HepG2 (cell line): ENCODE data around the gene PASK. TPM values are rescaled to one million over a fixed set of nuclear protein-coding genes. Genes with fewer than 3 reads are reported as not detected.

Experiments used
- ARNT ChIP-seq: fragments of 450-650 bp; IDR thresholded peaks from 2 replicates; pipeline ENCODE4 v1.6.1; 2017
- CBX2 ChIP-seq, 2 experiments: fragments of 200-600 bp in 1 of 2; sonication (generic); formaldehyde crosslinking in 1 of 2; IDR thresholded peaks; 2 replicates each; pipeline versions ENCODE4 v1.7.0 to v1.8.1; 2018 to 2022; ENCODE audit warnings: low read depth in 2 of 2, low read length in 1 of 2, mild to moderate bottlenecking in 1 of 2, missing genetic modification reagents in 1 of 2
- CERS6 ChIP-seq: sonication (generic); formaldehyde crosslinking; IDR thresholded peaks from 2 replicates; pipeline ENCODE4 v1.5.0; 2020; ENCODE audit warnings: missing genetic modification reagents
- FUBP1 ChIP-seq: sonication (generic); formaldehyde crosslinking; IDR thresholded peaks from 2 replicates; pipeline ENCODE4 v1.5.1; 2020; ENCODE audit warnings: missing genetic modification reagents, mild to moderate bottlenecking, borderline replicate concordance
- HMG20A ChIP-seq: IDR thresholded peaks from 2 replicates; pipeline ENCODE4 v1.6.1; 2016; ENCODE audit warnings: borderline replicate concordance
- HOXD1 ChIP-seq: sonication (generic); formaldehyde crosslinking; IDR thresholded peaks from 2 replicates; pipeline ENCODE4 v1.5.0; 2020; ENCODE audit warnings: missing genetic modification reagents
- KLF12 ChIP-seq: sonication (generic); formaldehyde crosslinking; IDR thresholded peaks from 2 replicates; pipeline ENCODE4 v1.4.0; 2020; ENCODE audit warnings: missing genetic modification reagents, borderline replicate concordance
- NFIC ChIP-seq: IDR thresholded peaks from 2 replicates; pipeline ENCODE4 v1.6.1; 2012; ENCODE audit warnings: mild to moderate bottlenecking, low read length, inconsistent platforms
- REST ChIP-seq, 2 experiments: IDR thresholded peaks; 2 replicates each; pipeline ENCODE4 v1.6.1; 2011 to 2012; ENCODE audit warnings: low read length in 2 of 2, borderline replicate concordance in 1 of 2, low read depth in 1 of 2, mild to moderate bottlenecking in 1 of 2, moderate library complexity in 1 of 2
- SMAD3 ChIP-seq: sonication (generic); formaldehyde crosslinking; IDR thresholded peaks from 2 replicates; pipeline ENCODE4 v1.4.0; 2020; ENCODE audit warnings: missing genetic modification reagents
- SRSF9 ChIP-seq: fragments of 200-400 bp; formaldehyde crosslinking; IDR thresholded peaks from 2 replicates; pipeline ENCODE4 v1.6.1; 2018; ENCODE audit warnings: borderline replicate concordance, mild to moderate bottlenecking, low read depth, low read length; ENCODE audit not compliant: insufficient read depth, poor library complexity, severe bottlenecking
- STAT5B ChIP-seq: sonication (generic); formaldehyde crosslinking; IDR thresholded peaks from 2 replicates; pipeline ENCODE4 v1.4.0; 2020; ENCODE audit warnings: missing genetic modification reagents
- TCF7 ChIP-seq: sonication (generic); IDR thresholded peaks from 2 replicates; pipeline ENCODE4 v1.6.1; 2016; ENCODE audit warnings: antibody characterized with exemption, low read depth
- TEAD2 ChIP-seq: sonication (generic); formaldehyde crosslinking; IDR thresholded peaks from 2 replicates; pipeline ENCODE4 v1.9.0; 2021; ENCODE audit warnings: missing genetic modification reagents
- ZFP37 ChIP-seq: sonication (generic); formaldehyde crosslinking; IDR thresholded peaks from 2 replicates; pipeline ENCODE4 v1.4.0; 2020; ENCODE audit warnings: missing genetic modification reagents, borderline replicate concordance
- ZMYM2 ChIP-seq: sonication (generic); formaldehyde crosslinking; IDR thresholded peaks from 2 replicates; pipeline ENCODE4 v1.8.0; 2022; ENCODE audit warnings: mild to moderate bottlenecking, missing genetic modification reagents
- ZNF337 ChIP-seq: sonication (generic); formaldehyde crosslinking; IDR thresholded peaks from 2 replicates; pipeline ENCODE4 v1.5.1; 2020; ENCODE audit warnings: missing genetic modification reagents, low read depth, mild to moderate bottlenecking, borderline replicate concordance
- ZNF431 ChIP-seq: sonication (generic); formaldehyde crosslinking; IDR thresholded peaks from 2 replicates; pipeline ENCODE4 v1.9.0; 2022; ENCODE audit warnings: missing genetic modification reagents, low read depth, mild to moderate bottlenecking, borderline replicate concordance
- ZNF549 ChIP-seq: sonication (generic); formaldehyde crosslinking; IDR thresholded peaks from 2 replicates; pipeline ENCODE4 v1.5.0; 2020; ENCODE audit warnings: missing genetic modification reagents
- ZNF598 ChIP-seq: sonication (generic); formaldehyde crosslinking; IDR thresholded peaks from 2 replicates; pipeline ENCODE4 v1.5.1; 2020; ENCODE audit warnings: mild to moderate bottlenecking, missing genetic modification reagents, borderline replicate concordance
- ZNF619 ChIP-seq: sonication (generic); formaldehyde crosslinking; IDR thresholded peaks from 2 replicates; pipeline ENCODE4 v1.4.0; 2020; ENCODE audit warnings: mild to moderate bottlenecking, missing genetic modification reagents
- ZNF768 ChIP-seq: sonication (generic); formaldehyde crosslinking; IDR thresholded peaks from 2 replicates; pipeline ENCODE4 v1.4.0; 2020; ENCODE audit warnings: missing genetic modification reagents
- ZNF883 ChIP-seq: sonication (generic); formaldehyde crosslinking; IDR thresholded peaks from 2 replicates; pipeline ENCODE4 v1.5.1; 2020; ENCODE audit warnings: mild to moderate bottlenecking, missing genetic modification reagents; ENCODE audit errors: not compliant biosample characterization
- ZNF891 ChIP-seq: sonication (generic); formaldehyde crosslinking; IDR thresholded peaks from 2 replicates; pipeline ENCODE4 v1.5.0; 2020; ENCODE audit warnings: mild to moderate bottlenecking, missing genetic modification reagents
- polyA plus RNA-seq, 8 experiments: library from polyadenylated mRNA; depleted of rRNA in 3 of 8; stranded (reverse) in 7 of 8; unstranded in 1 of 8; fragments of >200 nt; fragmentation: Illumina TruSeq in 4 of 8; extraction: Trizol in 4 of 8; gene quantifications; 2 replicates each; pipeline versions ENCODE4 v1.2.1 to v1.2.3, GENCODE V29; 2011 to 2016; ENCODE audit warnings: low read depth in 4 of 8, missing spikeins in 1 of 8, mixed read lengths in 1 of 8; ENCODE audit not compliant: insufficient read depth in 1 of 8
- total RNA-seq, 5 experiments: library from RNA; depleted of rRNA; stranded (reverse); fragments of >200 nt; fragmentation: Illumina TruSeq; extraction: Trizol; gene quantifications; 2 replicates each; pipeline ENCODE4 v1.2.3, GENCODE V29; 2016; ENCODE audit warnings: low read depth in 1 of 5

The PASK gene
- total and polyA plus RNA-seq, 2 of the 13 experiments (the other 11 are each of a cell fraction or from before 2014, with no cell fraction given): 6.9 to 17.0 TPM

GRCh38 chr2:241102239-241102803, 47.0 kb downstream of the PASK start, which contains the start of gene MTERF4 (continued):
- TF ChIP-seq STAT5B (CRISPR knock-in tag) (peak; percentile 98), ZNF619 (CRISPR knock-in tag) (peak; percentile 99), ZNF337 (CRISPR knock-in tag) (peak; percentile 98), KLF12 (peak; percentile 97), ARNT (no peak), TEAD2 (CRISPR knock-in tag) (no peak; the same call in 1 of the 2 replicates), REST (IDR thresholded peaks at IDR 0.05; ENCODE audit: borderline replicate concordance in 1 of 2, low read depth in 1 of 2, low read length in 2 of 2) (peak in 1 of 2 experiments; percentile 81; a peak in 1 of 4 replicates), ZNF598 (CRISPR knock-in tag) (peak; percentile 98; the same call in 1 of the 2 replicates), ZMYM2 (CRISPR knock-in tag) (peak; percentile 87), ZNF549 (CRISPR knock-in tag) (no peak; the same call in 1 of the 2 replicates), HOXD1 (CRISPR knock-in tag) (peak; percentile 96), FUBP1 (CRISPR knock-in tag) (peak; percentile 95; the same call in 1 of the 2 replicates), ZNF768 (CRISPR knock-in tag) (peak; percentile 95), TCF7 (no peak), ZNF883 (CRISPR knock-in tag) (peak; percentile 99), SMAD3 (CRISPR knock-in tag) (peak; percentile 98), NFIC (no peak; the same call in 1 of the 2 replicates), ZNF431 (CRISPR knock-in tag) (no peak; the same call in 1 of the 2 replicates), ZFP37 (CRISPR knock-in tag) (peak; percentile 77; the same call in 1 of the 2 replicates), ZNF891 (CRISPR knock-in tag) (peak; percentile 94; the same call in 1 of the 2 replicates), CBX2 (IDR thresholded peaks at IDR 0.05; ENCODE audit: low read depth, low read length) (no peak; the same call in 1 of the 2 replicates), CBX2 (CRISPR knock-in tag; IDR thresholded peaks at IDR 0.05; ENCODE audit: low read depth) (peak; percentile 96; the same call in 1 of the 2 replicates), CERS6 (CRISPR knock-in tag) (0 out of 2 replicates have a peak, but pooled peaks have one; percentile 22), SRSF9 (no peak), HMG20A (CRISPR knock-in tag) (peak; percentile 59; the same call in 1 of the 2 replicates)
